PC-9 (cell line): ENCODE results near the gene PLB1. TPM values are rescaled to one million over a fixed set of nuclear protein-coding genes. Genes with fewer than 3 reads are reported as not detected.

ENCODE experiments used
- BruUV-seq: library from RNA; stranded (reverse); fragments of 400-500 nt; replicated peaks from 2 replicates; lab custom pipeline; 2021; lab: Mats Ljungman, UMichigan
- CTCF ChIA-PET: fragments of 300-600 bp; sonication (Branson Sonifier 250); formaldehyde crosslinking; loops from one replicate; lab custom pipeline; 2022; ENCODE audit warnings: antibody characterized with exemption; lab: Charles Lee
- POLR2A ChIA-PET: fragments of 300-600 bp; sonication (Branson Sonifier 250); formaldehyde crosslinking; loops from one replicate; lab custom pipeline; 2022; ENCODE audit warnings: antibody characterized with exemption; ENCODE audit not compliant: unreplicated experiment; lab: Charles Lee
- DNase-seq, 2 experiments: peaks; one replicate each; pipeline versions ENCODE4 v3.0.0 to v3.0.0-alpha.2; 2015 to 2022; ENCODE audit warnings: mixed read lengths in 1 of 2
- H2AFZ ChIP-seq: fragments of 200-600 bp; sonication (generic); 2 replicates; pipeline ENCODE4 v1.8.1; 2017; ENCODE audit warnings: antibody characterized with exemption
- H3F3A ChIP-seq: fragments of 200-600 bp; sonication (generic); 2 replicates; pipeline ENCODE4 v1.8.1; 2017; ENCODE audit warnings: antibody characterized with exemption, mild to moderate bottlenecking, low read depth; ENCODE audit not compliant: insufficient read depth
- H3K27ac ChIP-seq: fragments of 200-600 bp; sonication (generic); 2 replicates; pipeline ENCODE4 v1.6.1; 2016; ENCODE audit warnings: mixed run types
- H3K27me3 ChIP-seq: fragments of 200-600 bp; sonication (generic); 2 replicates; pipeline ENCODE4 v1.6.1; 2016; ENCODE audit warnings: low read depth, mixed run types; ENCODE audit not compliant: insufficient read depth
- H3K36me3 ChIP-seq: fragments of 200-600 bp; sonication (generic); 2 replicates; pipeline ENCODE4 v1.6.1; 2016; ENCODE audit warnings: low read depth, mixed run types
- H3K4me1 ChIP-seq: fragments of 200-600 bp; sonication (generic); replicated peaks from 2 replicates; pipeline ENCODE4 v1.6.1; 2016; ENCODE audit warnings: mixed run types; ENCODE audit not compliant: insufficient read depth
- H3K4me2 ChIP-seq: fragments of 200-600 bp; sonication (generic); 2 replicates; pipeline ENCODE4 v1.6.1; 2017; ENCODE audit warnings: mixed run types
- H3K4me3 ChIP-seq: fragments of 200-600 bp; sonication (generic); 2 replicates; pipeline ENCODE4 v1.6.1; 2016; ENCODE audit warnings: mixed run types
- H3K79me2 ChIP-seq: fragments of 200-600 bp; sonication (generic); 2 replicates; pipeline ENCODE4 v1.6.1; 2017; ENCODE audit warnings: low read depth, mixed run types
- H3K9me2 ChIP-seq: fragments of 200-600 bp; sonication (generic); 2 replicates; pipeline ENCODE4 v1.8.1; 2017; ENCODE audit warnings: mild to moderate bottlenecking; ENCODE audit not compliant: insufficient read depth
- H3K9me3 ChIP-seq: fragments of 200-600 bp; sonication (generic); 2 replicates; pipeline ENCODE4 v1.8.1; 2016; ENCODE audit warnings: low read depth; ENCODE audit not compliant: insufficient read depth
- H4K20me1 ChIP-seq: fragments of 200-600 bp; sonication (generic); 2 replicates; pipeline ENCODE4 v1.8.1; 2017; ENCODE audit not compliant: insufficient read depth
- EZH2 ChIP-seq: fragments of 200-600 bp; sonication (generic); IDR thresholded peaks from 2 replicates; pipeline ENCODE4 v1.8.0; 2017; ENCODE audit warnings: antibody characterized with exemption, low read depth
- intact Hi-C: fragments of 100-400 bp; cut with micrococcal nuclease; formaldehyde crosslinking; loops from one replicate; pipeline ENCODE4 v1.10.0; 2022; ENCODE audit not compliant: unreplicated experiment
- total RNA-seq: library from RNA; stranded (reverse); gene quantifications from 2 replicates; pipeline ENCODE4 v1.2.3, GENCODE V29; 2021
- TF ChIP-seq, protein P1 (sequence below): fragments of 200-600 bp; sonication (generic); conservative IDR thresholded peaks from 2 replicates; pipeline ENCODE4 v1.6.1; 2017; ENCODE audit warnings: mixed run types, antibody characterized with exemption, mild to moderate bottlenecking, moderate library complexity

PLB1 gene
- total RNA-seq, 1 experiment from 2014 or later: 2.7 TPM

DNA sequence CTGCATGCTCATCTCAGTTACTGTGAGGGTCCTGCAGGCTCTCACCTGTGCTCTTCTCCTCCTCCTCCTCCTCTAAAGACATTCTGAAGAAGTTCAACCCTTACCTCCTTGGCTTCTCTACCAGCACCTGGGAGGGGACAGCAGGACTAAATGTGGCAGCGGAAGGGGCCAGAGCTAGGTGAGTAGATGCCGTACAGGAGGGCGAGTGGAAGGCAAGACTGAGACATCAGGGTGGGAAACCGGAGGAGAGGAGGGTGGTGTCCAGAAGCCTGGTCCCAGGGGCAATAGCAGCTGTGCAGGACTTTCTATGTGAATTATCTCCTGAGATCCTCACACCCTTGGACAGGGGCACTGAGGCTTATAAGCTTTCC, 124.9 kb downstream of the PLB1 start:
- intact Hi-C loops: loop anchor here (1.0 to 2.0 kb wide), 6 partner anchors 10 to 133 kb away; no protein-coding TSS in a partner anchor
- H3K79me2 ChIP-seq: no peaks in the 10 kb centered on the region
- BruUV-seq: no TSS peak
- ChIA-PET POLR2A (interaction anchor here (0.6 to 1.5 kb wide), 5 partner anchors 13 to 510 kb away, joined by 3 to 11 read pairs (median 3); partner anchors contain the start of gene WDR43), CTCF (interaction anchor here (1.0 to 1.3 kb wide), 3 partner anchors 27 to 134 kb away, joined by 3 to 5 read pairs (median 3); no protein-coding TSS in a partner anchor)
- H3K4me1 ChIP-seq: peaks cover 85% of the 10 kb centered on the region
- H3K9me2 ChIP-seq: no peaks in the 10 kb centered on the region
- peak overlapping the region; percentile 88 for H3K27ac ChIP-seq
- H3K36me3 ChIP-seq: no peaks in the 10 kb centered on the region
- TF ChIP-seq EZH2: no peak
- TF ChIP-seq, protein P1, sequence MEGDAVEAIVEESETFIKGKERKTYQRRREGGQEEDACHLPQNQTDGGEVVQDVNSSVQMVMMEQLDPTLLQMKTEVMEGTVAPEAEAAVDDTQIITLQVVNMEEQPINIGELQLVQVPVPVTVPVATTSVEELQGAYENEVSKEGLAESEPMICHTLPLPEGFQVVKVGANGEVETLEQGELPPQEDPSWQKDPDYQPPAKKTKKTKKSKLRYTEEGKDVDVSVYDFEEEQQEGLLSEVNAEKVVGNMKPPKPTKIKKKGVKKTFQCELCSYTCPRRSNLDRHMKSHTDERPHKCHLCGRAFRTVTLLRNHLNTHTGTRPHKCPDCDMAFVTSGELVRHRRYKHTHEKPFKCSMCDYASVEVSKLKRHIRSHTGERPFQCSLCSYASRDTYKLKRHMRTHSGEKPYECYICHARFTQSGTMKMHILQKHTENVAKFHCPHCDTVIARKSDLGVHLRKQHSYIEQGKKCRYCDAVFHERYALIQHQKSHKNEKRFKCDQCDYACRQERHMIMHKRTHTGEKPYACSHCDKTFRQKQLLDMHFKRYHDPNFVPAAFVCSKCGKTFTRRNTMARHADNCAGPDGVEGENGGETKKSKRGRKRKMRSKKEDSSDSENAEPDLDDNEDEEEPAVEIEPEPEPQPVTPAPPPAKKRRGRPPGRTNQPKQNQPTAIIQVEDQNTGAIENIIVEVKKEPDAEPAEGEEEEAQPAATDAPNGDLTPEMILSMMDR: no peak
- H3K4me3 ChIP-seq: no peak overlapping the region
- H4K20me1 ChIP-seq: no peaks in the 10 kb centered on the region
- H2AFZ ChIP-seq: no peak overlapping the region
- no peaks in the 10 kb centered on the region for H3K27me3 ChIP-seq
- peak overlapping the region; percentile 69 for H3K4me2 ChIP-seq
- DNase-seq: no peak
- no peaks in the 10 kb centered on the region for H3K9me3 ChIP-seq
- H3F3A ChIP-seq: peaks cover 35% of the 10 kb centered on the region

- H3K9me2 ChIP-seq: no peaks in the 10 kb centered on the region
- no peaks in the 10 kb centered on the region for H3K36me3 ChIP-seq
- peak overlapping the region; percentile 69 for H3K4me2 ChIP-seq
- H3F3A ChIP-seq: peaks cover 35% of the 10 kb centered on the region
- no peaks in the 10 kb centered on the region for H3K79me2 ChIP-seq
- no peaks in the 10 kb centered on the region for H4K20me1 ChIP-seq
- peak overlapping the region; percentile 60 for H2AFZ ChIP-seq
- TF ChIP-seq EZH2: no peak
- TF ChIP-seq, protein P1: peak; percentile 79
- no peaks in the 10 kb centered on the region for H3K9me3 ChIP-seq
- H3K4me1 ChIP-seq: peaks cover 82% of the 10 kb centered on the region
- BruUV-seq: TSS peak; percentile 46
- DNase-seq: peak; percentile 75 to 98
- POLR2A ChIA-PET: interaction anchor here (0.6 to 1.5 kb wide), 5 partner anchors 12 to 509 kb away, joined by 3 to 11 read pairs (median 3); partner anchors contain the start of gene WDR43
- intact Hi-C loops: loop anchor here (1.0 to 2.0 kb wide), 6 partner anchors 11 to 132 kb away; no protein-coding TSS in a partner anchor
- peak overlapping the region; percentile 88 for H3K27ac ChIP-seq
- no peaks in the 10 kb centered on the region for H3K27me3 ChIP-seq
- peak overlapping the region; percentile 28; the same call in 1 of the 2 replicates for H3K4me3 ChIP-seq
- CTCF ChIA-PET: interaction anchor here (1.0 to 1.3 kb wide), 3 partner anchors 27 to 133 kb away, joined by 3 to 5 read pairs (median 3); no protein-coding TSS in a partner anchor
Measured at GRCh38 chr2:28621172-28622100, 125.6 kb downstream of the PLB1 start.

DNA sequence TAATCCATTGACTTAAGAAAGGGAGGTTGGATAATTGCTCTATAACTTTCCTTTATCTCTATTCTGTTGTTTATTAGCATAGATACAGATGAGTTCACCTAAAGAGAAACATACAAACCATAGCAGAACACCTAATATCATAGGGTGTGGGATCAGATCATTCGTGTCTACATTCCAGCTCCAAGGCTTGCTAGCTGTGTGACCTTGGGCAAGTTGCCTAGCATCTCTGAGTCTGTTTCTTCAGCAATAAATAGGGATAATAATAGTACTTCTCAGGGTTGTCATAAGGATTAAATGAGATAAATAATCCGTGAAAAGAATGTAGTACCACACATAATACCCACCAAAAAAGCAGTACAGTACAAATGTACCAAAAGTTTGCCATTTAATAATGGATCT, 126.2 kb downstream of the PLB1 start:
- no TSS peak for BruUV-seq
- ChIA-PET CTCF (no interaction called here), POLR2A (interaction anchor here (1.5 kb wide), 1 partner anchor 12 kb away, joined by 11 read pairs; no protein-coding TSS in a partner anchor)
- Histone ChIP-seq H3K4me3 (peak overlapping the region; percentile 28; the same call in 1 of the 2 replicates), H4K20me1 (no peaks in the 10 kb centered on the region), H3K27me3 (no peaks in the 10 kb centered on the region), H3K4me2 (peak overlapping the region; percentile 69), H3K79me2 (no peaks in the 10 kb centered on the region), H2AFZ (peak overlapping the region; percentile 57), H3F3A (peaks cover 35% of the 10 kb centered on the region), H3K9me3 (no peaks in the 10 kb centered on the region), H3K27ac (peak overlapping the region; percentile 88), H3K9me2 (no peaks in the 10 kb centered on the region), H3K4me1 (peaks cover 82% of the 10 kb centered on the region), H3K36me3 (no peaks in the 10 kb centered on the region)
- no peak for TF ChIP-seq EZH2
- TF ChIP-seq, protein P1: no peak
- no peak for DNase-seq
- intact Hi-C loops: no loop called here
